A549 treated with AZD9567 at 1 μM for 4 hours (cell line): ENCODE measurements around the gene VSIG4. TPM values are rescaled to one million over a fixed set of nuclear protein-coding genes. Genes with fewer than 3 reads are reported as not detected.

Experiments
- total RNA-seq: library from RNA; stranded (reverse); fragments of 200-300 nt; extraction: Qiagen RNA extraction; gene quantifications from 5 replicates; pipeline ENCODE4 v1.2.3, GENCODE V29; 2022; ENCODE audit not compliant: insufficient read depth

VSIG4 gene, protein sequence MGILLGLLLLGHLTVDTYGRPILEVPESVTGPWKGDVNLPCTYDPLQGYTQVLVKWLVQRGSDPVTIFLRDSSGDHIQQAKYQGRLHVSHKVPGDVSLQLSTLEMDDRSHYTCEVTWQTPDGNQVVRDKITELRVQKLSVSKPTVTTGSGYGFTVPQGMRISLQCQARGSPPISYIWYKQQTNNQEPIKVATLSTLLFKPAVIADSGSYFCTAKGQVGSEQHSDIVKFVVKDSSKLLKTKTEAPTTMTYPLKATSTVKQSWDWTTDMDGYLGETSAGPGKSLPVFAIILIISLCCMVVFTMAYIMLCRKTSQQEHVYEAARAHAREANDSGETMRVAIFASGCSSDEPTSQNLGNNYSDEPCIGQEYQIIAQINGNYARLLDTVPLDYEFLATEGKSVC
- total RNA-seq = not detected in 5 replicates

DNA sequence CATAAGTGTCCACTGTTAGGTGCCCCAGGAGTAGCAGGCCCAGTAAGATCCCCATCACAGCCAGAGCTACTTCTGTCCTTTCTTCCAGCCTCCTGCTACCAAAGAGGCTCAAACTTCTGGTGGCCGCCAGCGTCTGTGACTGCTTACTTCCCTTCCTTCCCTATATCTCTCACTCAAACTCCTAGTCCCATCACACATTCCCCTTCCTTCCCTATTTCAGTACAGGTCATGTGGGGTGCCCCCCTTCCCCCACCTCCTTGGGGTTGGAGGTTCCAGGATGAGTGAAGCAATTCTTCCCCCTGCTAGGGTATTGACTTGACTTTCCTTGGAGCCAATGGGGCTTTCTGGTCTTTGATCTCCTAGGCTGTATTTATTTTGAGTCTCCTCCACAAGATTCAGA lies at the start of gene VSIG4:
Gene VSIG4 (minus strand): TSS at position 137 of the 400 bp plus-strand sequence. CDS start 82 bp downstream, at position 55.

Other genes with a start within 250 kb of the VSIG4 start
- gene HEPH, start 124.2 kb upstream of the VSIG4 start, total RNA-seq = not detected in 5 replicates